GM18499 (cell line): Measurements from ENCODE around the gene TCF25.

Experiments used
- ATAC-seq: cut with Tn5 transposase; IDR thresholded peaks from one replicate; pipeline ENCODE4 v1.9.1; 2021; ENCODE audit warnings: moderate number of reproducible peaks; ENCODE audit not compliant: insufficient read depth, unreplicated experiment

The TCF25 gene

DNA sequence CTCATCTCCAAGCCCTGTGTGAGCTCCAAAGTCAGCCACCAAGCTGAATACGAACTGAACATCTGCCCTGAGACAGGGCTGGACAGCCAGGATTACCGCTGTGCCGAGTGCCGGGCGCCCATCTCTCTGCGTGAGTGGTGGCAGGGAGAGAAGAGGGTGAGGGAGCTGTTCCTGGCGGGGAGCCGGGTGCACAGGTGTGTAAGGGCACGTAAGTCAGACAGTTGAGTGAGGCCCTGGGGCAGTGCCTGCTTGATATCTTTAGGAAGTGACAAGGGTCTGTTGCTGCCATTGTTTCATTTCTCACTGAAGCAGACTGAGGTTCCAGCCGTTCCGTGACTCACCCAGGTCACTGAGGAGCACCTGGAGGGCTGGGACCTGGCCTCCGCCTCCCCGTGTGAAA lies 87.6 kb downstream of the TCF25 start:
- ATAC-seq = no peak
